Measurements from ENCODE around the gene ZG16B. TPM values are rescaled to one million over a fixed set of nuclear protein-coding genes. Genes with fewer than 3 reads are reported as not detected.

Gene ZG16B
- total RNA-seq, 1 experiment from 2014 or later: not detected

GRCh38 chr16:2833776-2834175 lies 3.7 kb downstream of the ZG16B start:
- in situ Hi-C loops (cut with HindIII; ENCODE audit: low pct_unique_long_range_greater_than_20kb, low sequenced_read_pairs): no loop called here
- DNase-seq (ENCODE audit: low read depth, low spot score): no peak

- in situ Hi-C loops (cut with HindIII; ENCODE audit: low pct_unique_long_range_greater_than_20kb, low sequenced_read_pairs): no loop called here
- DNase-seq (ENCODE audit: low read depth, low spot score): no peak
Measured at GRCh38 chr16:2834968-2835367, 4.9 kb downstream of the ZG16B start.

- in situ Hi-C loops (cut with HindIII; ENCODE audit: low pct_unique_long_range_greater_than_20kb, low sequenced_read_pairs): no loop called here
- DNase-seq (ENCODE audit: low read depth, low spot score): peak; percentile 52
Measured at GRCh38 chr16:2835638-2836493, 5.8 kb downstream of the ZG16B start.

- in situ Hi-C loops (cut with HindIII; ENCODE audit: low pct_unique_long_range_greater_than_20kb, low sequenced_read_pairs): no loop called here
- DNase-seq (ENCODE audit: low read depth, low spot score): no peak
Measured at GRCh38 chr16:2836646-2837508, 6.8 kb downstream of the ZG16B start.

GRCh38 chr16:2838928-2839327 lies 8.8 kb downstream of the ZG16B start:
- DNase-seq (ENCODE audit: low read depth, low spot score): peak; percentile 78
- in situ Hi-C loops (cut with HindIII; ENCODE audit: low pct_unique_long_range_greater_than_20kb, low sequenced_read_pairs): no loop called here

GRCh38 chr16:2839650-2840450 lies 9.7 kb downstream of the ZG16B start:
- no peak for DNase-seq (ENCODE audit: low read depth, low spot score)
- in situ Hi-C loops (cut with HindIII; ENCODE audit: low pct_unique_long_range_greater_than_20kb, low sequenced_read_pairs): no loop called here

GRCh38 chr16:2840914-2841313 lies 10.8 kb downstream of the ZG16B start:
- in situ Hi-C loops (cut with HindIII; ENCODE audit: low pct_unique_long_range_greater_than_20kb, low sequenced_read_pairs): no loop called here
- no peak for DNase-seq (ENCODE audit: low read depth, low spot score)

GRCh38 chr16:2841606-2842339 lies 11.7 kb downstream of the ZG16B start:
- no peak for DNase-seq (ENCODE audit: low read depth, low spot score)
- in situ Hi-C loops (cut with HindIII; ENCODE audit: low pct_unique_long_range_greater_than_20kb, low sequenced_read_pairs): no loop called here

- DNase-seq (ENCODE audit: low read depth, low spot score): peak; percentile 30
Measured at GRCh38 chr16:2842340-2843000, 12.4 kb downstream of the ZG16B start.

GRCh38 chr16:2843526-2843925 lies 13.4 kb downstream of the ZG16B start:
- DNase-seq (ENCODE audit: low read depth, low spot score): no peak
- in situ Hi-C loops (cut with HindIII; ENCODE audit: low pct_unique_long_range_greater_than_20kb, low sequenced_read_pairs): no loop called here

More at GRCh38 chr16:2842340-2843000, 12.4 kb downstream of the ZG16B start:
- in situ Hi-C loops (cut with HindIII; ENCODE audit: low pct_unique_long_range_greater_than_20kb, low sequenced_read_pairs): no loop called here

- in situ Hi-C loops (cut with HindIII; ENCODE audit: low pct_unique_long_range_greater_than_20kb, low sequenced_read_pairs): no loop called here
- no peak for DNase-seq (ENCODE audit: low read depth, low spot score)
Measured at GRCh38 chr16:2845116-2845515, 15.0 kb downstream of the ZG16B start.

GRCh38 chr16:2846511-2847310 lies 16.6 kb downstream of the ZG16B start:
- in situ Hi-C loops (cut with HindIII; ENCODE audit: low pct_unique_long_range_greater_than_20kb, low sequenced_read_pairs): no loop called here
- DNase-seq (ENCODE audit: low read depth, low spot score): peak; percentile 59

GRCh38 chr16:2848933-2849725 lies 19.0 kb downstream of the ZG16B start:
- no peak for DNase-seq (ENCODE audit: low read depth, low spot score)
- in situ Hi-C loops (cut with HindIII; ENCODE audit: low pct_unique_long_range_greater_than_20kb, low sequenced_read_pairs): no loop called here

- in situ Hi-C loops (cut with HindIII; ENCODE audit: low pct_unique_long_range_greater_than_20kb, low sequenced_read_pairs): no loop called here
- no peak for DNase-seq (ENCODE audit: low read depth, low spot score)
Measured at GRCh38 chr16:2852003-2852730, 22.1 kb downstream of the ZG16B start.
